Measurements from ENCODE around the gene OSMR.

DNA sequence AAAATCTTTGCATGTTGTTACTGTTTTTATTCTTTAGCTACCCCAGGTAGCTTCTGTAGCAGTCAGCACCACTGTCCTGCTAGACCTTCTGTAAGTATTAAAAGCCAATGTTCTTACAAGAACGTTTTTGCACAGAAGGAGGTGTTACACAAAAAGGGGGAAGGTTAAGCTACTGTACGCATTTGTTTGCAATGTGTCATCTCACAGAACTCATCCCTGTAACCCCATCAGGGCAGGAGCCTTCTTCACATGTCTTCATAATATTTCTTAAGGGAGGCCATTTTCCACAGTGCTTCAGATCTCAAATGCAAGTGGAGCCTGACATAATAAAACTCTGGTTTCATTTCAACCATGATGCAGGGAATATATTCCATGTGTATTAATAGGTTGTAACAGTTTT, 67.9 kb downstream of the OSMR start:
- TF ChIP-seq, protein P1, sequence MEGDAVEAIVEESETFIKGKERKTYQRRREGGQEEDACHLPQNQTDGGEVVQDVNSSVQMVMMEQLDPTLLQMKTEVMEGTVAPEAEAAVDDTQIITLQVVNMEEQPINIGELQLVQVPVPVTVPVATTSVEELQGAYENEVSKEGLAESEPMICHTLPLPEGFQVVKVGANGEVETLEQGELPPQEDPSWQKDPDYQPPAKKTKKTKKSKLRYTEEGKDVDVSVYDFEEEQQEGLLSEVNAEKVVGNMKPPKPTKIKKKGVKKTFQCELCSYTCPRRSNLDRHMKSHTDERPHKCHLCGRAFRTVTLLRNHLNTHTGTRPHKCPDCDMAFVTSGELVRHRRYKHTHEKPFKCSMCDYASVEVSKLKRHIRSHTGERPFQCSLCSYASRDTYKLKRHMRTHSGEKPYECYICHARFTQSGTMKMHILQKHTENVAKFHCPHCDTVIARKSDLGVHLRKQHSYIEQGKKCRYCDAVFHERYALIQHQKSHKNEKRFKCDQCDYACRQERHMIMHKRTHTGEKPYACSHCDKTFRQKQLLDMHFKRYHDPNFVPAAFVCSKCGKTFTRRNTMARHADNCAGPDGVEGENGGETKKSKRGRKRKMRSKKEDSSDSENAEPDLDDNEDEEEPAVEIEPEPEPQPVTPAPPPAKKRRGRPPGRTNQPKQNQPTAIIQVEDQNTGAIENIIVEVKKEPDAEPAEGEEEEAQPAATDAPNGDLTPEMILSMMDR (IDR thresholded peaks at IDR 0.05), result no peak
- TF ChIP-seq POLR2A (IDR thresholded peaks at IDR 0.05), result no peak

All from Peyer's patch (tissue), 4 donors.